Hematopoietic multipotent progenitor cell treated with erythropoietin and hydrocortisone succinate and interleukin-3 and kit ligand, for 15 days (in vitro differentiated cells): ENCODE data around the gene CNTF.

Source experiments
- DNase-seq: peaks from one replicate; pipeline ENCODE4 v3.0.0-alpha.2; 2015; ENCODE audit warnings: low spot score

Gene CNTF

GRCh38 chr11:58606930-58607714, 15.3 kb upstream of the CNTF start:
- DNase-seq, result no peak

- DNase-seq, result no peak
These were observed 14.1 kb upstream of the CNTF start for GRCh38 chr11:58608331-58608730.

GRCh38 chr11:58609723-58610122, 12.7 kb upstream of the CNTF start:
- no peak for DNase-seq

- DNase-seq, result no peak
These were observed 9.2 kb upstream of the CNTF start for GRCh38 chr11:58613228-58613627.

GRCh38 chr11:58615559-58615958, 6.9 kb upstream of the CNTF start:
- no peak for DNase-seq

GRCh38 chr11:58616594-58616993, 5.9 kb upstream of the CNTF start:
- DNase-seq, result peak; percentile 57

- DNase-seq, result peak; percentile 40
These were observed 4.4 kb upstream of the CNTF start for GRCh38 chr11:58617976-58618557.

GRCh38 chr11:58621586-58622262, 741 bp upstream of the CNTF start:
- no peak for DNase-seq

GRCh38 chr11:58625086-58625485, 2.6 kb downstream of the CNTF start:
- DNase-seq, result no peak

GRCh38 chr11:58625826-58626460, 3.5 kb downstream of the CNTF start:
- no peak for DNase-seq

- DNase-seq, result no peak
These were observed 4.5 kb downstream of the CNTF start for GRCh38 chr11:58626934-58627483.

- DNase-seq, result no peak
These were observed 6.0 kb downstream of the CNTF start for GRCh38 chr11:58628446-58628845.

GRCh38 chr11:58629857-58630256, 7.4 kb downstream of the CNTF start:
- DNase-seq, result peak; percentile 53

- no peak for DNase-seq
These were observed 8.9 kb downstream of the CNTF start for GRCh38 chr11:58631378-58631777.

- DNase-seq, result no peak
These were observed 10.0 kb downstream of the CNTF start for GRCh38 chr11:58632510-58632909.

- DNase-seq, result no peak
These were observed 14.1 kb downstream of the CNTF start for GRCh38 chr11:58636587-58636986.

- DNase-seq, result no peak
These were observed 14.9 kb downstream of the CNTF start for GRCh38 chr11:58637371-58637770.

GRCh38 chr11:58639103-58639502, 16.6 kb downstream of the CNTF start:
- no peak for DNase-seq

GRCh38 chr11:58639669-58640068, 17.2 kb downstream of the CNTF start:
- DNase-seq, result no peak

- DNase-seq, result no peak
These were observed 18.0 kb downstream of the CNTF start for GRCh38 chr11:58640386-58641023.

GRCh38 chr11:58641341-58641740, 18.9 kb downstream of the CNTF start:
- no peak for DNase-seq
